ENCODE results near the gene GNPNAT1. TPM values are rescaled to one million over a fixed set of nuclear protein-coding genes. Genes with fewer than 3 reads are reported as not detected.

The GNPNAT1 gene
- polyA plus RNA-seq, 1 of the 3 experiments (the other 2 are of a cell fraction) = 15.2 TPM

DNA sequence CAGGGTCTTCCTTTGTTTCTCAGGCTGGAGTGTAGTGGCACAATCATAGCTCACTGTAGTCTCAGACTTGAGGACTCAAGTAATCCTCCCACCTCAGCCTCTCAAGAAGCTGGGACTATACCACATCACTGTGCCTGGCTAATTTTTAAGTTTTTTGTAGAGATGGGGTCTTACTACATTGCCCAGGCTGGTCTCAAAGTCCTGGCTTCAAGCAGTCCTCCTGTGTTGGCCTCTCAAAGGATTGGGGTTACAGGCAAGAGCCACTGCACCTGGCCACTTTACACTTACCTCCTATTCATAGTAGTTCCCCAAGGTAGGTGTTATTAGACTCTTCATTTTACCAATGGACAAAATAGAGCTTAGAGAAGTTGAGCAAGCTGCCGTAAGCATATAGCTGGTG is 32.3 kb downstream of the GNPNAT1 start (continued):
- TF ChIP-seq, protein P1, sequence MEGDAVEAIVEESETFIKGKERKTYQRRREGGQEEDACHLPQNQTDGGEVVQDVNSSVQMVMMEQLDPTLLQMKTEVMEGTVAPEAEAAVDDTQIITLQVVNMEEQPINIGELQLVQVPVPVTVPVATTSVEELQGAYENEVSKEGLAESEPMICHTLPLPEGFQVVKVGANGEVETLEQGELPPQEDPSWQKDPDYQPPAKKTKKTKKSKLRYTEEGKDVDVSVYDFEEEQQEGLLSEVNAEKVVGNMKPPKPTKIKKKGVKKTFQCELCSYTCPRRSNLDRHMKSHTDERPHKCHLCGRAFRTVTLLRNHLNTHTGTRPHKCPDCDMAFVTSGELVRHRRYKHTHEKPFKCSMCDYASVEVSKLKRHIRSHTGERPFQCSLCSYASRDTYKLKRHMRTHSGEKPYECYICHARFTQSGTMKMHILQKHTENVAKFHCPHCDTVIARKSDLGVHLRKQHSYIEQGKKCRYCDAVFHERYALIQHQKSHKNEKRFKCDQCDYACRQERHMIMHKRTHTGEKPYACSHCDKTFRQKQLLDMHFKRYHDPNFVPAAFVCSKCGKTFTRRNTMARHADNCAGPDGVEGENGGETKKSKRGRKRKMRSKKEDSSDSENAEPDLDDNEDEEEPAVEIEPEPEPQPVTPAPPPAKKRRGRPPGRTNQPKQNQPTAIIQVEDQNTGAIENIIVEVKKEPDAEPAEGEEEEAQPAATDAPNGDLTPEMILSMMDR (IDR thresholded peaks at IDR 0.05) = no peak

DNA sequence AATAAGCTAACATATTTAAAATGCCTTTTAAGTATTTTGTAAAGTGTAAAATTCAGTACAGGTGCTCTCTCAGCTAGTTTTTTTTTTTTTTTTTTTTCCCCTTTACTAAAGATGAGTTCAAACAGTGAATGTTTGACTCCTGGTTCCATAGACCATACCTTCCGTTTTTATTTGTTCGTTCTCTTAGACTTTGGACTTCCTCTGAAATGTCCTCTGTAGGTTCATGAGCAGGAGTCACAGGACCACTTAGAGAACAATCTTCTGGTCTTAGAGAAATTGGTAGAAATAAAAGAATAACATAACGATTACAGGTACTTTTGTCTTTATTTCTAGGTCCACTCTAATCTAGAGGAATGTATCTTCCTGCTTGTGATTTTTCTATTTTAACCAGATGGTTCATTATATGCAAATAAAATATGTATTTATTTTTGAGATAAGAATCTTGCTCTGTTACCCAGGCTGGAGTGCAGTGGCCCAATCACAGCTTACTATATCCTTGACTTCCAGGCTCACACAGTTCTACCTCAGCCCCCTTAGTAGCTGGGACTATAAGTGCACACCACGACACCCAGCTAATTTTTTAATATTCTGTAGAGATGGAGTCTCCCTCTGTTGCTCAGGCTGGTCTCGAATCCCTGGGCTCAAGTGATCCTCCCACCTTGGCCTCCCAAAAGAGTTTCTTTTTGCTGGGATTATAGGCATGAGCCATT is 35.6 kb downstream of the GNPNAT1 start:
- ChIA-PET CTCF (interaction anchor here (1.3 kb wide), 1 partner anchor 13 kb away, joined by 3 read pairs; no protein-coding TSS in a partner anchor), POLR2A (no interaction called here)
- Histone ChIP-seq H3K36me3 (replicated peaks in 1 of 2; ENCODE audit: control insufficient read depth in 1 of 2, insufficient read depth in 2 of 2, low read length in 1 of 2) (peaks cover 16 to 51% of the 10 kb centered on the region in 2 experiments), H3K9me3 (no peaks in the 10 kb centered on the region), H3K9me2 (no peaks in the 10 kb centered on the region), H3K4me1 (ENCODE audit: control insufficient read depth in 1 of 2, insufficient read depth in 2 of 2, low read depth in 1 of 2, low read length in 1 of 2) (no peaks in the 10 kb centered on the region), H3K27me3 (ENCODE audit: insufficient read depth) (no peaks in the 10 kb centered on the region), H4K20me1 (ENCODE audit: insufficient read depth) (no peaks in the 10 kb centered on the region), H3K4me3 (ENCODE audit: low read depth in 2 of 2, low read length in 1 of 2) (no peak overlapping the region), H3K27ac (ENCODE audit: low read depth in 2 of 2, low read length in 1 of 2) (no peak overlapping the region), H3K4me2 (no peak overlapping the region), H3K9ac (no peak overlapping the region), H3F3A (replicated peaks; ENCODE audit: insufficient read depth) (peaks cover 10% of the 10 kb centered on the region), H3K79me2 (ENCODE audit: insufficient read depth) (no peaks in the 10 kb centered on the region), H2AFZ (ENCODE audit: low read depth) (no peak overlapping the region)
- TF ChIP-seq, protein P2, sequence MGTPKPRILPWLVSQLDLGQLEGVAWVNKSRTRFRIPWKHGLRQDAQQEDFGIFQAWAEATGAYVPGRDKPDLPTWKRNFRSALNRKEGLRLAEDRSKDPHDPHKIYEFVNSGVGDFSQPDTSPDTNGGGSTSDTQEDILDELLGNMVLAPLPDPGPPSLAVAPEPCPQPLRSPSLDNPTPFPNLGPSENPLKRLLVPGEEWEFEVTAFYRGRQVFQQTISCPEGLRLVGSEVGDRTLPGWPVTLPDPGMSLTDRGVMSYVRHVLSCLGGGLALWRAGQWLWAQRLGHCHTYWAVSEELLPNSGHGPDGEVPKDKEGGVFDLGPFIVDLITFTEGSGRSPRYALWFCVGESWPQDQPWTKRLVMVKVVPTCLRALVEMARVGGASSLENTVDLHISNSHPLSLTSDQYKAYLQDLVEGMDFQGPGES (IDR thresholded peaks at IDR 0.05; ENCODE audit: low read depth, low read length) = no peak
- TF ChIP-seq MEF2A (IDR thresholded peaks at IDR 0.05; ENCODE audit: borderline replicate concordance, low read depth) (no peak), ELF1 (IDR thresholded peaks at IDR 0.05) (no peak), GATA2 (CRISPR knock-in tag; IDR thresholded peaks at IDR 0.05) (no peak)
- TF ChIP-seq, protein P3, sequence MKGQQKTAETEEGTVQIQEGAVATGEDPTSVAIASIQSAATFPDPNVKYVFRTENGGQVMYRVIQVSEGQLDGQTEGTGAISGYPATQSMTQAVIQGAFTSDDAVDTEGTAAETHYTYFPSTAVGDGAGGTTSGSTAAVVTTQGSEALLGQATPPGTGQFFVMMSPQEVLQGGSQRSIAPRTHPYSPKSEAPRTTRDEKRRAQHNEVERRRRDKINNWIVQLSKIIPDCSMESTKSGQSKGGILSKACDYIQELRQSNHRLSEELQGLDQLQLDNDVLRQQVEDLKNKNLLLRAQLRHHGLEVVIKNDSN (IDR thresholded peaks at IDR 0.05; ENCODE audit: borderline replicate concordance, low read depth) = no peak
- DNase-seq = no peak
- 90% methylated on average over 5 of the region's 5 CpGs for WGBS (ENCODE audit: low lambda C conversion rate)

DNA sequence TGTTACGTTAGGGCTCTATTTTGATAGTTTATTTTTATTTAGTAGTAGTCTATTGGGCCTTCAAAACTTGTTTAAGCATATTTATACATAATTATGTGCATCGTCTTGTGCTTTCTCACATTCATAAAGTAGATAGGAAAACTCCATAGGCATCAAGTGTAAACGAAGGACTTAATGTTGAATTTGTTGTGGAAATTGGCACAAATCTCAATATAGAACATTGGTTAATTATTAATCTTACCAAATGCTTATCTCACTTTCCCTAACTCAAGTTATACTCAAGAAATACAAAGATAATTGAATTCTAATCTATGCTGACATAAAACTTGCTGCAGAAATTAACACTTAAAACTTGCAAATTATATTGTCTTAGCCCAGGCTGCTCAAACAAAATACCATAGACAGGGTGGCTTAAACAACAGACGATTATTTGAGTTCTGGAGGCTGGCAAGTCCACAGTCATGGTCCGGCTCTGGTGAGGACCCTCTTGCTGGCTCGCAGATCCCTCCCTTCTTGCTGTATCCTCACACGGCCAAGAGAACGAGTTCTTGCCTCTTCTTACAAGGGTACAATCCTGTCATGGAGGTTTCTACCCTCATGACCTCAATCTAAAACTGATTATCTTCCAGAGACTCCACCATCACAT is 42.6 kb downstream of the GNPNAT1 start:
- Histone ChIP-seq H3K36me3 (replicated peaks in 1 of 2; ENCODE audit: control insufficient read depth in 1 of 2, insufficient read depth in 2 of 2, low read length in 1 of 2) (peaks cover 34 to 54% of the 10 kb centered on the region in 2 experiments), H2AFZ (ENCODE audit: low read depth) (no peak overlapping the region), H3K4me3 (ENCODE audit: low read depth in 2 of 2, low read length in 1 of 2) (no peak overlapping the region), H3K9ac (no peak overlapping the region), H3F3A (replicated peaks; ENCODE audit: insufficient read depth) (peaks cover 11% of the 10 kb centered on the region), H3K79me2 (ENCODE audit: insufficient read depth) (peaks cover 13% of the 10 kb centered on the region; the same call in 1 of the 2 replicates), H3K9me3 (no peaks in the 10 kb centered on the region), H3K27me3 (ENCODE audit: insufficient read depth) (no peaks in the 10 kb centered on the region), H3K9me2 (no peaks in the 10 kb centered on the region), H3K4me1 (ENCODE audit: control insufficient read depth in 1 of 2, insufficient read depth in 2 of 2, low read depth in 1 of 2, low read length in 1 of 2) (no peaks in the 10 kb centered on the region), H4K20me1 (ENCODE audit: insufficient read depth) (no peaks in the 10 kb centered on the region), H3K27ac (ENCODE audit: low read depth in 2 of 2, low read length in 1 of 2) (no peak overlapping the region), H3K4me2 (no peak overlapping the region)
- no peak for DNase-seq
- ChIA-PET CTCF (no interaction called here), POLR2A (no interaction called here)
- 97% methylated on average over 8 of the region's 8 CpGs for WGBS (ENCODE audit: low lambda C conversion rate)
- TF ChIP-seq, protein P4, sequence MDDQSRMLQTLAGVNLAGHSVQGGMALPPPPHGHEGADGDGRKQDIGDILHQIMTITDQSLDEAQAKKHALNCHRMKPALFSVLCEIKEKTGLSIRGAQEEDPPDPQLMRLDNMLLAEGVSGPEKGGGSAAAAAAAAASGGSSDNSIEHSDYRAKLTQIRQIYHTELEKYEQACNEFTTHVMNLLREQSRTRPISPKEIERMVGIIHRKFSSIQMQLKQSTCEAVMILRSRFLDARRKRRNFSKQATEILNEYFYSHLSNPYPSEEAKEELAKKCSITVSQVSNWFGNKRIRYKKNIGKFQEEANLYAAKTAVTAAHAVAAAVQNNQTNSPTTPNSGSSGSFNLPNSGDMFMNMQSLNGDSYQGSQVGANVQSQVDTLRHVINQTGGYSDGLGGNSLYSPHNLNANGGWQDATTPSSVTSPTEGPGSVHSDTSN (IDR thresholded peaks at IDR 0.05) = no peak
- TF ChIP-seq EP300 (IDR thresholded peaks at IDR 0.05; ENCODE audit: borderline replicate concordance in 1 of 2, low read depth in 1 of 2, low read length in 1 of 2) (no peak), SMC3 (IDR thresholded peaks at IDR 0.05; ENCODE audit: low read depth, low read length) (no peak), TEAD4 (IDR thresholded peaks at IDR 0.05; ENCODE audit: borderline replicate concordance, insufficient read depth) (no peak), RCOR1 (IDR thresholded peaks at IDR 0.05; ENCODE audit: low read length) (no peak), FOSL2 (IDR thresholded peaks at IDR 0.05; ENCODE audit: borderline replicate concordance, low read depth) (no peak), YY1 (IDR thresholded peaks at IDR 0.05; ENCODE audit: low read depth) (no peak), NFIC (IDR thresholded peaks at IDR 0.05; ENCODE audit: borderline replicate concordance) (no peak), CHD2 (IDR thresholded peaks at IDR 0.05; ENCODE audit: low read length, partially characterized antibody) (no peak), TAF1 (IDR thresholded peaks at IDR 0.05; ENCODE audit: borderline replicate concordance, low read depth, low read length) (no peak), GATA2 (CRISPR knock-in tag; IDR thresholded peaks at IDR 0.05) (no peak)
- TF ChIP-seq, protein P2 (IDR thresholded peaks at IDR 0.05; ENCODE audit: low read depth, low read length) = no peak

Measured in SK-N-SH (cell line).